GM19043 (cell line): ENCODE results near the gene LOXL4.

ENCODE experiments used
- ATAC-seq: cut with Tn5 transposase; IDR thresholded peaks from one replicate; pipeline ENCODE4 v1.9.1; 2021; ENCODE audit warnings: low read depth; ENCODE audit not compliant: unreplicated experiment

Gene LOXL4

DNA sequence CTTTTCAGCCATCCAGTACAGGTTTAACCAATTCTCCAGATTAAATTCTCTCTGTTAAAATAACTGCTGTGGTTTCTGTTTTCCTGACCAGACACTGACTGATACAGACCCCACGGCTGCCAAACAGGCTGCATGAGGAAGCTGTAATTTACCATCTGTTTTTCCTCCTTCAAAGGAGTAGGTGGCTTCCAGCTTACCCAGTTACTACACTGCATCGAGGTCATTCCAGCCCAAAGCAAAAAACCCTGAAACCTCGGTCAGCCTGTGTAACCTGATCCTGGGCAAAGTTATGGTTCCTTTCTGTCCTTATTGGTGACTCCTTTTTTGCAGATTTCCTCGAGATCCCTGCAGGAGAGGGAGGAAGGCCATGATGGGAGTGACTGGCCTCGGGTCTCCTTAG, 27.9 kb upstream of the LOXL4 start:
- ATAC-seq: no peak

GRCh38 chr10:98295401-98295811, 27.4 kb upstream of the LOXL4 start:
- no peak for ATAC-seq

DNA sequence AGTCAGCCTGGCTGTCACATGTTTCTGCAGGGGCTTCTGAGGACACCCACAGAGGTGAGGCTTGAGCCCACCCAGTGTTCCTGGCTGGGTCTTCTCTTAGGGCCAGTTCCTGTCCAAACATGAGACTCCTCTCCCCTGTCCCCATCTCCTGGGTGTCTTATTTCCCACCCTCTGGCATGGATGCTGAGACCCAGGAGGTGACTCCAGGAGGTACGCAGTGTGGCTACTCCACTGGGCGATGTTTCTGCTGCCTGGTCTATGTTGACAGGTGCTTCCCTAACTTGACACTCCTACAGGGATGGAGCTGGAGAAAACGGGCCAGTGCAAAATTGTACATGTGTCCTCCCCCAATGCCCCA, 26.3 kb upstream of the LOXL4 start:
- no peak for ATAC-seq

- no peak for ATAC-seq
Observed at GRCh38 chr10:98293550-98294269, 25.7 kb upstream of the LOXL4 start.

DNA sequence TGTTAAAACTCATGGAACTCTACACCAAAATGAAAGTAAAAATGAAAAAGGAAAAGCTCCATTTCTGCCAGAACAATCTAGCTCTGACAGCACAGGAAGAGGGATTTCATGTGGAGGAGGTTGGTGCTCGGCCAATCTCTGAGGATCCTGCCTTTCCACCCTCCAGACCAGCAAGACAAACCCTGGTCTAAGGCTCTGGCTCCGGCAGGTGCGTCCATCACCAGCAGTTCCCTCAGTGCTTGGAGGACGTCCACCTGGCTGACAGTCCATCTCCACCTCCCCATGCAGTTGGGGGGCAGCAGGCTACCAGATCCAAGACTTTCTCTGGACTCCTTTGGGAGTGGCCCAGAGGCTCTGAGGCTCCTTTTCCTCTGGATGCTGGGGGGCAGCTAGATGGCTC, 25.0 kb upstream of the LOXL4 start:
- no peak for ATAC-seq

DNA sequence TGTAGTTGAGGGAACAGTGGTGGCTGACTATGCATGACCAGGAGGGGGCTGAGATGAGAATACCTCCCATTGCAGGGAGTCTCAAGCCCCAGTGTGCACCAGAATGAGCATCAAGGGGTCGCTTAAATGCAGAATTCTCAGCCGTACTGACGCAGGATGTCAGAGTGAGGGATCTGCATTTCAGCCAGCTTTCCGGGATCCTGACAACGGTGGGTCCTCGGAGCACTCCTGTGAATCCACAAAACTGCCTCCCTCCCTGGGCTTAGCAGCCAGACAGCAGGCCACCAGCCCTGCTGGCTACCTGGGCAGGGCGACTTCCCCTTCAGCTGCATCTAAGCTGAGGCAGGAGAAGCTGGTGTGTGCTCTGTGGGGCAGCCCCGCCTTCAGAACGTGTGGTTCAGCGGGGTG, 21.8 kb upstream of the LOXL4 start:
- ATAC-seq: no peak

DNA sequence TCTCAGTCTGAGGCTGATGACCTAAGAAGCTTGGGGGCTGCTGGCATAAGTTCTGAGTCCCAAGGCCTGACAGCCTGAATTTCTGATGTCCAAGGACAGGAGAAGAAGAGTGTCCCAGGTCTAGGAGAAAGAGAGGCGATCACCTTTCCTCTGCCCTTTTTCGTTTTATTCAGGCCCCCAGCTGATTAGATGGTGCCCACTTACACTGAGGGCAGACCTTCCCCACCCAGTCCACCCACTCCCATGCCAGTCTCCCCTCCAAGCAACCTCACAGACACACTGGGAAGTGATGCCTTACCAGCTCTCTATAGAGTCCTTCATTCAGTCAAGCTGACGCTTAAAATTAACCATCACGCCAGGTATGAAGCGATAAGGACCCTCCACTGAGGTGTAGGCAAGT, 19.3 kb upstream of the LOXL4 start:
- no peak for ATAC-seq

DNA sequence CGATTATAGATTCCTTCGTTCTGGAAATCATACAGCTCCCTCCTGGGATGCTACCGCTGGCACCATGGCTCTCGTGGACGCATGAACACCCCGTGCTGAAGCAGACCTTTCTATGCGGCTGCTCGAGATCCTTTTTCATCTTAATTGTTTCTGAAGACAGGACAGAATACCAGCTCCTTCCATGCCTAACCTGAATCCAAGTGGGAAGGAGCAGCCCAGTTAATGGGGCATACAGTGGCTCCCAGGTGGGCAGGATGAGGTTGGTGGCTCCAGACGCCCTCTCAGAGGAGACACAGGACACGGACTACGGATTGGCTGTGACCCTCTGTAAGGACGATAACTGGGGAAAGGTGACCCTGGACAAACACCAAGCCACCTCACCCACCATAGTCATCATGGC, 18.4 kb upstream of the LOXL4 start:
- no peak for ATAC-seq

- ATAC-seq: no peak
Observed at GRCh38 chr10:98285416-98285815, 17.4 kb upstream of the LOXL4 start.

- no peak for ATAC-seq
Observed at GRCh38 chr10:98276311-98276710, 8.3 kb upstream of the LOXL4 start.

DNA sequence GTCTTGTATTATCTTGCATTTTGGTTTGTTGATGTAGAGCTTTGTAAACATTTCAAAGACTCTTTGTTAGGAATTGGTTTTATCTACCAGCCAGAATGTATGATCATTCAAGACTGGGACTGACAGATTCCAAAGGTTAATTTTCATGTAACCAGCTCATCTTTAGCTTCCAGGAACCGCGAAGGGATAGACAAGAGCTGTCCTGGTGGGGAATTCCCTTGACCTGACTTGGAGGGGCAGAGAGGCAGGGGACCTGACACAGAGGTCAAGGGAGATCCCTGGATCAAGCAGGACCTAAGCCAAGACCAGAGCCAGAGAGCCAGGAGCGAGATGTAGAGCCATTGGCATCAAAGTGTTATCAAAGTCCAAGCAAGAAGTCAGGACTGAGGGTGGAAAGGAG, 6.6 kb upstream of the LOXL4 start:
- ATAC-seq: no peak

DNA sequence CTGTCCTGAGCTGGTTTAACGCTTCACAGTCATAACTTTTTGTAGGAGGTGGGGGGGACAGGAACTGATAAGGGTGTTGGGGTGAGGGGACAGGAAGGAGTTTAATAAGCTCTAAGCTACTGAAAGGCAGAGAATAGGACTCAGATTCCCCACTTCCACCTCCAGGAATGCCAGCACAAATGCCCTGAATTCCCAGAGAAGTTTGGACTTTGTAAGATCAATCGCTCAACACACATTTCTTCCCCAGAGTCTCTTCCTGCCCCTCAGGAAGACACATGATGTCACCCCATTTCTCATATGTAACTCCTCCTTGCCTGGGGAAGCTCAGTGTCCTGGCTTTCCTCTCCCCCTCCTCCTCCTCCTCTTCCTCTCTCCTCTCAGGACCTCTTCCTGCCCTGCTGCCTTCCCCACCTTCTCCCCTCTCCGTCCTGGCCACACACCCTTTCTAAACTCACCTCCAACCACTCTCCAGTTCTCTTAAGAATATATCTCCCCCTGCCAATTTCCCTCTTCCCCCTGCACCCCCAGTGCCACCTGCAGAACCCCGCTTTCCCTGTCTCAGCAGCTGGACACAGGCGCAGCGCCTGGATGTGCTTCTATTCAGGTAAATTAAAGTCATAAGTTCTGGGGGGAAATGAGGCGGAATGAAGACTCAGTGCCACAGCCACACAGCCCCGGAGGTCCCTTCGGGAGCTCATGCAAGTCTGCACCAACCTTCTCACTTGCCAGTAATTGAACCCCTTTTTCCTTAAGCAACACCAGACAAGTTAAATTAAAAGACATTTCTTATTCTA, 5.3 kb upstream of the LOXL4 start:
- ATAC-seq: no peak

DNA sequence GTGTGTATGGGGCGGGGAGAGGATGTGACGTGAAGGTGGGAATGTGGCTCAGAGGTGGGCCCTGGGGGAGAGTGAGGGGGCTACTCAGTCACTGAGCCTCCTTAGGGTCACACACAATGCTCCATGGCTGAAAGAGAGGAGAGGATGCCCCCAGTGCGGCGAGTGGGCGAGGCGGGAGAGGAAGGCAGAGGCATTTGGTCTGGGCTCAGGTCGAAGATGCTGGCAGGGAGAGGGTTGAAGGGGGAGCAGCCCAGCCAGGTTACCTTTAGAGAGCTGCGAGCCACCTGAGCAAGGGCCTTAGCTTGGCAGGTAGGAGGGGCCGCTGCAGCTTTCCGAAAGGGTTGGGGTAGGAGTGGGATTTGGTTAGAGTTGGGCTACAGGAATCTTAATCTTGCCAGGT, 4.7 kb upstream of the LOXL4 start:
- ATAC-seq: no peak

GRCh38 chr10:98272245-98272644, 4.3 kb upstream of the LOXL4 start:
- ATAC-seq: no peak

- no peak for ATAC-seq
Observed at GRCh38 chr10:98270786-98271185, 2.8 kb upstream of the LOXL4 start.

GRCh38 chr10:98270073-98270740, 2.2 kb upstream of the LOXL4 start:
- ATAC-seq: no peak

- ATAC-seq: no peak
Observed at GRCh38 chr10:98269435-98269912, 1.5 kb upstream of the LOXL4 start.

GRCh38 chr10:98268694-98269431, 869 bp upstream of the LOXL4 start:
- no peak for ATAC-seq

- ATAC-seq: no peak
Observed at GRCh38 chr10:98267069-98267893, 713 bp downstream of the LOXL4 start.

DNA sequence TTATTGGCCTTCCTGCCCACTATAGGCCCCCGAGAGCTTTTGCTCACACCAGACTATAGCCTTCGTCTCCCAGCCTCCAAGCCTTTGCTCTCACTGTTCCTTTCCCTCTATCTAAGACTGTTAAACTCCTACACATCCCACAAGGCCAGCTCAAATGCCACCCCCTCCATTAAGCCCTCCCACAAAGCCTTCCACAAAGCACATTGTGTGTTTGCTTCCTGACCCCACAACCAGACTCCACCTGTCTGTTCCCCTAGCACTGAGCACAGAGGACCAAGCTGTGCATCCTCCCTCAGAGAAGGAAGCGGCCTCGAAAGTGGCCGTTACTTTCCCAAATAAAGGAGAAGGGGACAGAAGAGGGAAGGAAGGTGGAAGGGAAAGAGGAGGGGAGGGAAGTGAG, 1.3 kb downstream of the LOXL4 start:
- ATAC-seq: no peak
